ENCODE results near the gene P3H2. TPM values are rescaled to one million over a fixed set of nuclear protein-coding genes. Genes with fewer than 3 reads are reported as not detected.
A peak's percentile ranks its signal among the peaks of the same experiment; 100 is the strongest.

The P3H2 gene
- 10 to 100 TPM in 2 of 4 donors, 1 to 10 TPM in 2; 2.7 to 17.9 (median 12.9) TPM for total RNA-seq

GRCh38 chr3:190120269-190121060 is at the start of gene P3H2:
TSS of gene P3H2 (minus strand) at chr3:190120897. CDS start at chr3:190120731, 166 bp downstream.
- Histone ChIP-seq H3K4me3 (peak within 1 kb of the TSS; percentile 48 to 82 (median 62)), H3K27ac (peak within 1 kb of the TSS in 3 of 4 donors; percentile 69 to 74 (median 73)), H3K4me1 (peaks cover 0 to 21% (median 0%) of the 10 kb centered on the region in 4 donors), H3K36me3 (no peaks in the 10 kb centered on the region), H3K27me3 (no peaks in the 10 kb centered on the region), H3K9me3 (no peaks in the 10 kb centered on the region)
- peak in 1 of 2 donors; percentile 32 for TF ChIP-seq EP300 (IDR thresholded peaks at IDR 0.05)
- peak in 3 of 5 experiments; percentile 26 to 55 (median 38) for TF ChIP-seq CTCF (IDR thresholded peaks at IDR 0.05)
- no peak for TF ChIP-seq POLR2A (IDR thresholded peaks at IDR 0.05)
- peak; percentile 30 to 48 for DNase-seq (ENCODE audit: low spot score in 2 of 2)
- 1 to 2% methylated on average over 23 to 40 of the region's 100 CpGs for WGBS, 2 donors

- H3K27me3 ChIP-seq: no peaks in the 10 kb centered on the region
- no peak for DNase-seq (ENCODE audit: low spot score in 2 of 2)
Observed at GRCh38 chr3:190169877-190170276, 49.2 kb upstream of the P3H2 start.

GRCh38 chr3:190169243-190169642 is 48.5 kb upstream of the P3H2 start:
- no peak for DNase-seq (ENCODE audit: low spot score in 2 of 2)
- no peaks in the 10 kb centered on the region for H3K36me3 ChIP-seq
- H3K9me3 ChIP-seq: no peaks in the 10 kb centered on the region
- no peaks in the 10 kb centered on the region for H3K4me1 ChIP-seq
- no peak for TF ChIP-seq POLR2A (IDR thresholded peaks at IDR 0.05)
- TF ChIP-seq EP300 (IDR thresholded peaks at IDR 0.05): no peak
- TF ChIP-seq CTCF (IDR thresholded peaks at IDR 0.05): no peak
- no peak overlapping the region for H3K4me3 ChIP-seq
- 60 to 67% methylated on average over 4 of the region's 4 CpGs for WGBS, 2 donors
- no peaks in the 10 kb centered on the region for H3K27me3 ChIP-seq
- H3K27ac ChIP-seq: no peak overlapping the region

More at GRCh38 chr3:190169877-190170276, 49.2 kb upstream of the P3H2 start:
- TF ChIP-seq CTCF (IDR thresholded peaks at IDR 0.05) (no peak), POLR2A (IDR thresholded peaks at IDR 0.05) (no peak), EP300 (IDR thresholded peaks at IDR 0.05) (no peak)
- 83% methylated on average over 2 of the region's 2 CpGs for WGBS, 2 donors
- no peaks in the 10 kb centered on the region for H3K4me1 ChIP-seq
- no peaks in the 10 kb centered on the region for H3K36me3 ChIP-seq
- no peaks in the 10 kb centered on the region for H3K9me3 ChIP-seq
- H3K4me3 ChIP-seq: no peak overlapping the region
- no peak overlapping the region for H3K27ac ChIP-seq

GRCh38 chr3:190167936-190168680 is 47.4 kb upstream of the P3H2 start:
- TF ChIP-seq CTCF (IDR thresholded peaks at IDR 0.05) (no peak), EP300 (IDR thresholded peaks at IDR 0.05) (no peak), POLR2A (IDR thresholded peaks at IDR 0.05) (no peak)
- no peak overlapping the region for H3K27ac ChIP-seq
- no peaks in the 10 kb centered on the region for H3K9me3 ChIP-seq
- DNase-seq (ENCODE audit: low spot score in 2 of 2): no peak
- WGBS, 2 donors: 80 to 88% methylated on average over 6 of the region's 6 CpGs
- H3K27me3 ChIP-seq: no peaks in the 10 kb centered on the region
- H3K4me1 ChIP-seq: no peaks in the 10 kb centered on the region
- H3K36me3 ChIP-seq: no peaks in the 10 kb centered on the region
- H3K4me3 ChIP-seq: no peak overlapping the region

GRCh38 chr3:190166948-190167347 is 46.3 kb upstream of the P3H2 start:
- no peak for DNase-seq (ENCODE audit: low spot score in 2 of 2)
- WGBS, 2 donors: 87 to 96% methylated on average over 4 of the region's 4 CpGs
- H3K4me1 ChIP-seq: no peaks in the 10 kb centered on the region
- TF ChIP-seq CTCF (IDR thresholded peaks at IDR 0.05) (no peak), POLR2A (IDR thresholded peaks at IDR 0.05) (no peak), EP300 (IDR thresholded peaks at IDR 0.05) (no peak)
- no peaks in the 10 kb centered on the region for H3K27me3 ChIP-seq
- H3K27ac ChIP-seq: no peak overlapping the region
- H3K4me3 ChIP-seq: no peak overlapping the region
- H3K36me3 ChIP-seq: no peaks in the 10 kb centered on the region
- no peaks in the 10 kb centered on the region for H3K9me3 ChIP-seq
